Liver (tissue), 9 donors: ENCODE measurements around the gene SLC2A4. TPM values are rescaled to one million over a fixed set of nuclear protein-coding genes. Genes with fewer than 3 reads are reported as not detected.

Experiments
- DNase-seq: peaks from one replicate; pipeline ENCODE4 v3.0.0-alpha.2; 2017; ENCODE audit warnings: low spot score
- H3K27ac ChIP-seq, 2 donors: one replicate each; pipeline ENCODE4 v1.7.0; 2013; ENCODE audit warnings: inconsistent platforms in 2 of 2, low read length in 2 of 2, control low read depth in 1 of 2, low read depth in 1 of 2, mild to moderate bottlenecking in 1 of 2
- H3K27me3 ChIP-seq, 4 donors: one replicate each; pipeline versions ENCODE4 v1.6.1 to v1.7.0; 2013; ENCODE audit warnings: low read length in 3 of 4, inconsistent platforms in 1 of 4, mild to moderate bottlenecking in 1 of 4, moderate library complexity in 1 of 4; ENCODE audit not compliant: control insufficient read depth in 4 of 4, insufficient read depth in 4 of 4
- H3K36me3 ChIP-seq, 4 donors: one replicate each; pipeline versions ENCODE4 v1.6.1 to v1.7.0; 2013; ENCODE audit warnings: low read length in 3 of 4, mild to moderate bottlenecking in 3 of 4, low read depth in 1 of 4, moderate library complexity in 1 of 4; ENCODE audit not compliant: control insufficient read depth in 4 of 4, insufficient read depth in 3 of 4
- H3K4me1 ChIP-seq, 4 donors: one replicate each; pipeline versions ENCODE4 v1.6.1 to v1.7.0; 2013; ENCODE audit warnings: low read length in 3 of 4, mild to moderate bottlenecking in 3 of 4, moderate library complexity in 1 of 4; ENCODE audit not compliant: control insufficient read depth in 4 of 4, insufficient read depth in 4 of 4
- H3K4me3 ChIP-seq, 3 donors: one replicate each; pipeline versions ENCODE4 v1.6.1 to v1.7.0; 2013; ENCODE audit warnings: low read length in 3 of 3, control low read depth in 1 of 3, low read depth in 1 of 3, mild to moderate bottlenecking in 1 of 3
- H3K9ac ChIP-seq, 2 donors: one replicate each; pipeline ENCODE4 v1.7.0; 2013; ENCODE audit warnings: low read length in 2 of 2, mild to moderate bottlenecking in 2 of 2, moderate library complexity in 2 of 2, control low read depth in 1 of 2, low read depth in 1 of 2
- H3K9me3 ChIP-seq, 4 donors: one replicate each; pipeline versions ENCODE4 v1.6.1 to v1.7.0; 2013; ENCODE audit warnings: low read length in 3 of 4; ENCODE audit not compliant: control insufficient read depth in 4 of 4
- EGR1 ChIP-seq, 2 donors: IDR thresholded peaks; 2 replicates each; pipeline ENCODE4 v1.6.1; 2016 to 2018; ENCODE audit warnings: antibody characterized with exemption in 2 of 2, low read depth in 2 of 2
- FOXA1 ChIP-seq: IDR thresholded peaks from 2 replicates; pipeline ENCODE4 v1.6.1; 2016; ENCODE audit warnings: antibody characterized with exemption
- FOXA2 ChIP-seq: IDR thresholded peaks from 2 replicates; pipeline ENCODE4 v1.6.1; 2016; ENCODE audit warnings: antibody characterized with exemption
- GABPA ChIP-seq, 2 donors: IDR thresholded peaks in 1 of 2; conservative IDR thresholded peaks in 1 of 2; 2 replicates each; pipeline ENCODE4 v1.6.1; 2016; ENCODE audit warnings: antibody characterized with exemption in 2 of 2, mild to moderate bottlenecking in 1 of 2, moderate library complexity in 1 of 2
- HNF4A ChIP-seq, 2 donors: conservative IDR thresholded peaks; 2 replicates each; pipeline ENCODE4 v1.6.1; 2016; ENCODE audit warnings: antibody characterized with exemption in 2 of 2, mild to moderate bottlenecking in 2 of 2
- HNF4G ChIP-seq: IDR thresholded peaks from 2 replicates; pipeline ENCODE4 v1.6.1; 2016; ENCODE audit warnings: antibody characterized with exemption
- JUND ChIP-seq, 2 donors: IDR thresholded peaks; 2 replicates each; pipeline ENCODE4 v1.6.1; 2016; ENCODE audit warnings: antibody characterized with exemption in 2 of 2
- NR2F2 ChIP-seq: IDR thresholded peaks from 2 replicates; pipeline ENCODE4 v1.6.1; 2016; ENCODE audit warnings: antibody characterized with exemption
- RAD21 ChIP-seq, 2 donors: IDR thresholded peaks; 2 replicates each; pipeline ENCODE4 v1.6.1; 2016; ENCODE audit warnings: antibody characterized with exemption in 2 of 2, mild to moderate bottlenecking in 2 of 2
- RXRA ChIP-seq, 2 donors: IDR thresholded peaks; 2 replicates each; pipeline ENCODE4 v1.6.1; 2017 to 2018; ENCODE audit warnings: antibody characterized with exemption in 2 of 2, mild to moderate bottlenecking in 1 of 2
- SP1 ChIP-seq: IDR thresholded peaks from 2 replicates; pipeline ENCODE4 v1.6.1; 2018; ENCODE audit warnings: antibody characterized with exemption, mild to moderate bottlenecking
- TAF1 ChIP-seq: conservative IDR thresholded peaks from 2 replicates; pipeline ENCODE4 v1.6.1; 2016; ENCODE audit warnings: antibody characterized with exemption, mild to moderate bottlenecking
- WGBS: extraction: QIAGEN DNeasy Blood & Tissue Kit; methylation state at CpG from one replicate; pipeline ENCODE4 v1.1.7; 2013; 5-methylcytosine and 5-hydroxymethylcytosine counted together
- polyA plus RNA-seq, 2 donors: library from polyadenylated mRNA; stranded (reverse) in 1 of 2; unstranded in 1 of 2; fragments of 200-250 nt in 1 of 2; fragments of >200 nt in 1 of 2; fragmentation: Nextera tagmentation in 1 of 2; extraction: Ambion mirVana in 1 of 2; gene quantifications; one replicate each; pipeline versions ENCODE4 v1.2.1 to v1.2.3, GENCODE V29; 2013 to 2015
- total RNA-seq, 2 donors: library from RNA; depleted of rRNA; stranded (reverse); fragments of >200 nt; gene quantifications; one replicate each; pipeline ENCODE4 v1.2.3, GENCODE V29; 2014
- TF ChIP-seq, protein P1 (sequence below): IDR thresholded peaks from 2 replicates; pipeline ENCODE4 v1.6.1; 2016; ENCODE audit warnings: antibody characterized with exemption
- TF ChIP-seq, protein P2 (sequence below): fragments of 150-350 bp; IDR thresholded peaks from 2 replicates; pipeline ENCODE4 v1.5.1; 2017; ENCODE audit warnings: improper control_type of control experiment, low read depth, low read length; ENCODE audit not compliant: missing input control
- TF ChIP-seq, protein P3 (sequence below): IDR thresholded peaks from 2 replicates; pipeline ENCODE4 v1.6.1; 2016; ENCODE audit warnings: antibody characterized with exemption
- TF ChIP-seq, protein P4 (sequence below): IDR thresholded peaks from 2 replicates; pipeline ENCODE4 v1.6.1; 2016; ENCODE audit warnings: antibody characterized with exemption
- donor health status: healthy.
- donor health status: healthy.
- donor health status: healthy.
- donor health status: healthy.
- donor health status: healthy.

SLC2A4 gene
- total and polyA plus RNA-seq, 4 donors = 0.42 to 10.6 (median 1.6) TPM

DNA sequence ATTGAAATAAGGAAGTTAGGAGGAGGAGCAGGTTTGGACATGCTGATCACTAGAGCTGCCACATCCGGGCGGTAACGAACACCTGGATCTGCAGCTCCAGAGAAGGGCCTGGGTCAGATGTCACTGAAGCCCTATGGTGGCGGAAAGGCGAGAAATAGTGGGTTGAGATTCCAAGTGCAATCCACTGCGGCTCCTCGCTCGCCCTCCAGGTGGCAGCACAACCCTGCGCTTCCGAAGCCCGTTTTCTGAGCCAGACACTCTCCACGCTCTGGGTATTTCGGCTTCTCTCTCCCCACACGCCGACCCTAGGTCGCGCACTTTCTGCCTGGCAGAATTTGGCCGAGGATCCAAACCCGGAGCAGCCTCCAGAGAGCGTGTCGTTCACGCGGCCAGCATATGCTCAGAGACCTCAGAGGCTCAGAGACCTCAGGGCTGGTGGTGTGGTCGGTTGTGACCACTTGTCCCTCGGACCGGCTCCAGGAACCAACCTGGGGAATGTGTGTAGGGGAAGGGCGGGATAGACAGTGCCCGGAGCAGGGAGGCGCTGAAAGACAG lies 922 bp upstream of the SLC2A4 start:
- peak overlapping the region; percentile 1 to 50 (median 44) for H3K4me3 ChIP-seq
- peak overlapping the region; percentile 88 to 94 for H3K27ac ChIP-seq
- H3K27me3 ChIP-seq = no peaks in the 10 kb centered on the region
- no peaks in the 10 kb centered on the region for H3K36me3 ChIP-seq
- peak; percentile 92 for DNase-seq
- H3K9ac ChIP-seq = peak overlapping the region; percentile 1 to 17
- WGBS = under 1% methylated on average over 29 of the region's 29 CpGs
- no peaks in the 10 kb centered on the region for H3K9me3 ChIP-seq
- TF ChIP-seq TAF1 = peak; percentile 48
- no peak for TF ChIP-seq HNF4G
- peak; percentile 98 to 99 for TF ChIP-seq RAD21 (IDR thresholded peaks at IDR 0.05)
- TF ChIP-seq HNF4A (conservative IDR thresholded peaks at IDR 0.05) = peak; percentile 14 to 34
- TF ChIP-seq, protein P1, sequence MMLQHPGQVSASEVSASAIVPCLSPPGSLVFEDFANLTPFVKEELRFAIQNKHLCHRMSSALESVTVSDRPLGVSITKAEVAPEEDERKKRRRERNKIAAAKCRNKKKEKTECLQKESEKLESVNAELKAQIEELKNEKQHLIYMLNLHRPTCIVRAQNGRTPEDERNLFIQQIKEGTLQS = no peak
- peak; percentile 38 for TF ChIP-seq FOXA1
- TF ChIP-seq, protein P2, sequence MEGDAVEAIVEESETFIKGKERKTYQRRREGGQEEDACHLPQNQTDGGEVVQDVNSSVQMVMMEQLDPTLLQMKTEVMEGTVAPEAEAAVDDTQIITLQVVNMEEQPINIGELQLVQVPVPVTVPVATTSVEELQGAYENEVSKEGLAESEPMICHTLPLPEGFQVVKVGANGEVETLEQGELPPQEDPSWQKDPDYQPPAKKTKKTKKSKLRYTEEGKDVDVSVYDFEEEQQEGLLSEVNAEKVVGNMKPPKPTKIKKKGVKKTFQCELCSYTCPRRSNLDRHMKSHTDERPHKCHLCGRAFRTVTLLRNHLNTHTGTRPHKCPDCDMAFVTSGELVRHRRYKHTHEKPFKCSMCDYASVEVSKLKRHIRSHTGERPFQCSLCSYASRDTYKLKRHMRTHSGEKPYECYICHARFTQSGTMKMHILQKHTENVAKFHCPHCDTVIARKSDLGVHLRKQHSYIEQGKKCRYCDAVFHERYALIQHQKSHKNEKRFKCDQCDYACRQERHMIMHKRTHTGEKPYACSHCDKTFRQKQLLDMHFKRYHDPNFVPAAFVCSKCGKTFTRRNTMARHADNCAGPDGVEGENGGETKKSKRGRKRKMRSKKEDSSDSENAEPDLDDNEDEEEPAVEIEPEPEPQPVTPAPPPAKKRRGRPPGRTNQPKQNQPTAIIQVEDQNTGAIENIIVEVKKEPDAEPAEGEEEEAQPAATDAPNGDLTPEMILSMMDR = peak; percentile 98
- no peak for TF ChIP-seq GABPA (IDR thresholded peaks at IDR 0.05 in 1 of 2, conservative IDR thresholded peaks at IDR 0.05 in 1 of 2)
- peak; percentile 53 for TF ChIP-seq NR2F2
- peak in 1 of 2 donors; percentile 18 for TF ChIP-seq RXRA (IDR thresholded peaks at IDR 0.05)
- no peak for TF ChIP-seq FOXA2
- TF ChIP-seq SP1 = peak; percentile 47
- TF ChIP-seq, protein P3, sequence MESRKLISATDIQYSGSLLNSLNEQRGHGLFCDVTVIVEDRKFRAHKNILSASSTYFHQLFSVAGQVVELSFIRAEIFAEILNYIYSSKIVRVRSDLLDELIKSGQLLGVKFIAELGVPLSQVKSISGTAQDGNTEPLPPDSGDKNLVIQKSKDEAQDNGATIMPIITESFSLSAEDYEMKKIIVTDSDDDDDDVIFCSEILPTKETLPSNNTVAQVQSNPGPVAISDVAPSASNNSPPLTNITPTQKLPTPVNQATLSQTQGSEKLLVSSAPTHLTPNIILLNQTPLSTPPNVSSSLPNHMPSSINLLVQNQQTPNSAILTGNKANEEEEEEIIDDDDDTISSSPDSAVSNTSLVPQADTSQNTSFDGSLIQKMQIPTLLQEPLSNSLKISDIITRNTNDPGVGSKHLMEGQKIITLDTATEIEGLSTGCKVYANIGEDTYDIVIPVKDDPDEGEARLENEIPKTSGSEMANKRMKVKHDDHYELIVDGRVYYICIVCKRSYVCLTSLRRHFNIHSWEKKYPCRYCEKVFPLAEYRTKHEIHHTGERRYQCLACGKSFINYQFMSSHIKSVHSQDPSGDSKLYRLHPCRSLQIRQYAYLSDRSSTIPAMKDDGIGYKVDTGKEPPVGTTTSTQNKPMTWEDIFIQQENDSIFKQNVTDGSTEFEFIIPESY = no peak
- TF ChIP-seq, protein P4, sequence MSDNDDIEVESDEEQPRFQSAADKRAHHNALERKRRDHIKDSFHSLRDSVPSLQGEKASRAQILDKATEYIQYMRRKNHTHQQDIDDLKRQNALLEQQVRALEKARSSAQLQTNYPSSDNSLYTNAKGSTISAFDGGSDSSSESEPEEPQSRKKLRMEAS = no peak
- no peak for TF ChIP-seq JUND (IDR thresholded peaks at IDR 0.05)
- TF ChIP-seq EGR1 (IDR thresholded peaks at IDR 0.05; ENCODE audit: low read depth in 2 of 2) = no peak
- peaks cover 9 to 19% (median 13%) of the 10 kb centered on the region in 4 donors for H3K4me1 ChIP-seq

DNA sequence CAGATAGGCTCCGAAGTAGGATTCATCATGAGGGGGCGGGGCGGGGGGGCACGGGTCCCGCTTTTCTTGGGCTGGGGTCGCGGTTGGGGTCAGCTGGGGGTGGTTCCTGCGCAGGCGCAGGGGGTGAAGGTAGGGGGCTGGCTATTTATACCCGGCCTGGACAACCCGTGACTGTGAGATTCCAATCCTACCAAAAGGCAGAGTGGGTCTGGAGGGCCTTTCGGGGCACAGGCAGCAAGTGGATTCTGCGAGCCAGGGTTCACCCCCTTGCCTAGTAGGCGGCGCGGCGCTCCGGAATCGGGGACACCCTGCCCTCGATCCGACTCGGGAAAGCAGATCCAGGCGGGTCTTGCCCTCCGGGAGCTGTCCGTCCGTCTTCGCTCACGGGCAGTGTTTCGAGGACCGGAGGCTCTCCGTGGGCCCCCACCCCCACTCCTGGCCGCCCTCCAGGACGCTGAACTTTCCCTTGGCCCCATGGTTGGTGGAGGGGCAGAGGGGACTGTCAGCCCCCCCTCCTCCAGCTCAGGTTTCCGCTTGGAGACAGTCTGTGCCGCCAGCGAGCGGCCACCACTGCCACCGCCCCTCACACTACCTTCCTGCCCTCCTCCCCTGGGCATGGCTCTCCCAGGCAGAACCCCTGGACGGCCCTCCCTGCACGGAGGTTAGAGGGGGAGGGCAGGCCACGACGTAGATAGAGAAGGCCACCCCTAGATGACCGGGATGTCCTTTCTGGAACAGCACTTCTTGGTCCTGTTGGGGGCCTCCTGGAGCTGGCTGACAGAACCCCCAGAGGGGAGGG lies 634 bp downstream of the SLC2A4 start:
- no peak overlapping the region for H3K27ac ChIP-seq

More for the DNA sequence above, 634 bp downstream of the SLC2A4 start:
- Histone ChIP-seq H3K4me3 (peak overlapping the region in 2 of 3 donors; percentile 25 to 44), H3K27me3 (no peaks in the 10 kb centered on the region), H3K9me3 (no peaks in the 10 kb centered on the region), H3K4me1 (peaks cover 9 to 19% (median 13%) of the 10 kb centered on the region in 4 donors), H3K9ac (no peak overlapping the region), H3K36me3 (no peaks in the 10 kb centered on the region)
- TF ChIP-seq RXRA (IDR thresholded peaks at IDR 0.05) (peak in 1 of 2 donors; percentile 25), NR2F2 (peak; percentile 36), HNF4G (no peak), FOXA1 (no peak)
- WGBS = 20% methylated on average over 43 of the region's 43 CpGs
- peak; percentile 71 for DNase-seq
